Measurements from ENCODE around the gene CDC42EP5.

The CDC42EP5 gene

GRCh38 chr19:54461613-54462012, 11.5 kb downstream of the CDC42EP5 start:
- DNase-seq: no peak

GRCh38 chr19:54461210-54461609, 11.9 kb downstream of the CDC42EP5 start:
- DNase-seq: no peak

GRCh38 chr19:54460230-54461005, 12.7 kb downstream of the CDC42EP5 start:
- DNase-seq: no peak

GRCh38 chr19:54459282-54460229, 13.5 kb downstream of the CDC42EP5 start:
- DNase-seq: no peak

- DNase-seq: no peak
Observed at GRCh38 chr19:54458648-54459281, 14.3 kb downstream of the CDC42EP5 start.

GRCh38 chr19:54457773-54458647, 15.1 kb downstream of the CDC42EP5 start:
- no peak for DNase-seq

- DNase-seq: no peak
Observed at GRCh38 chr19:54456423-54457373, 16.4 kb downstream of the CDC42EP5 start.

GRCh38 chr19:54455786-54456422, 17.2 kb downstream of the CDC42EP5 start:
- DNase-seq: no peak

GRCh38 chr19:54454781-54455675, 18.1 kb downstream of the CDC42EP5 start:
- DNase-seq: no peak

- no peak for DNase-seq
Observed at GRCh38 chr19:54453921-54454780, 18.9 kb downstream of the CDC42EP5 start.

- no peak for DNase-seq
Observed at GRCh38 chr19:54452626-54453025, 20.5 kb downstream of the CDC42EP5 start.

- DNase-seq: no peak
Observed at GRCh38 chr19:54451997-54452396, 21.1 kb downstream of the CDC42EP5 start.

- DNase-seq: no peak
Observed at GRCh38 chr19:54451331-54451871, 21.7 kb downstream of the CDC42EP5 start.

GRCh38 chr19:54449701-54450069, 23.4 kb downstream of the CDC42EP5 start:
- DNase-seq: no peak

- peak; percentile 77 for DNase-seq
Observed at GRCh38 chr19:54448774-54449700, 24.1 kb downstream of the CDC42EP5 start, which contains the start of gene LENG8. Gene LENG8 (plus strand): TSS chr19:54449199. CDS start chr19:54451345, 2,146 bp downstream.

GRCh38 chr19:54448040-54448773, 24.9 kb downstream of the CDC42EP5 start:
- no peak for DNase-seq
